H1 (cell line): ENCODE results near the gene SCARB1. TPM values are rescaled to one million over a fixed set of nuclear protein-coding genes. Genes with fewer than 3 reads are reported as not detected.

Source experiments
- CTCF ChIA-PET: fragments of 300-600 bp; sonication (Branson Sonifier 250); formaldehyde crosslinking; loops from one replicate; lab custom pipeline; 2021; ENCODE audit not compliant: partially characterized antibody; lab: Charles Lee
- POLR2A ChIA-PET: fragments of 300-600 bp; sonication (Branson Sonifier 250); formaldehyde crosslinking; loops from one replicate; lab custom pipeline; 2021; ENCODE audit warnings: inconsistent platforms; ENCODE audit not compliant: partially characterized antibody; lab: Charles Lee
- DNase-seq, 2 experiments: peaks; one replicate each; pipeline versions ENCODE4 v3.0.0 to v3.0.0-alpha.2; 2010 to 2022; ENCODE audit warnings: low spot score in 2 of 2, low read depth in 1 of 2, mixed read lengths in 1 of 2
- FAIRE-seq: peaks from 2 replicates; lab custom pipeline; 2011; peaks lifted over from hg19 to GRCh38; lab: Jason Lieb, UNC
- H2AFZ ChIP-seq: 2 replicates; pipeline ENCODE4 v1.8.1; 2012; ENCODE audit warnings: low read length, inconsistent platforms
- H2AK5ac ChIP-seq: 2 replicates; pipeline ENCODE4 v1.6.1; 2013; ENCODE audit warnings: low read depth, low read length
- H2BK120ac ChIP-seq: replicated peaks from 2 replicates; pipeline ENCODE3; 2013; ENCODE audit warnings: low read depth, low read length, inconsistent platforms
- H2BK12ac ChIP-seq: 2 replicates; pipeline ENCODE4 v1.6.1; 2013; ENCODE audit warnings: low read depth, low read length
- H2BK15ac ChIP-seq: 2 replicates; pipeline ENCODE4 v1.6.1; 2013; ENCODE audit warnings: low read length
- H2BK20ac ChIP-seq: 2 replicates; pipeline ENCODE4 v1.6.1; 2013; ENCODE audit warnings: low read length
- H2BK5ac ChIP-seq: 2 replicates; pipeline ENCODE4 v1.6.1; 2013; ENCODE audit warnings: low read depth, low read length
- H3K14ac ChIP-seq: 2 replicates; pipeline ENCODE4 v1.6.1; 2013; ENCODE audit warnings: inconsistent platforms; ENCODE audit not compliant: insufficient read length
- H3K18ac ChIP-seq: 2 replicates; pipeline ENCODE4 v1.6.1; 2013; ENCODE audit warnings: low read length; ENCODE audit errors: extremely low read depth
- H3K23ac ChIP-seq: 2 replicates; pipeline ENCODE4 v1.6.1; 2013; ENCODE audit warnings: inconsistent platforms; ENCODE audit not compliant: insufficient read length
- H3K23me2 ChIP-seq: 2 replicates; pipeline ENCODE4 v1.6.1; 2013; ENCODE audit warnings: low read depth, low read length
- H3K27ac ChIP-seq: 2 replicates; pipeline ENCODE4 v1.6.1; 2011; ENCODE audit warnings: low read depth, low read length, inconsistent platforms
- H3K27me3 ChIP-seq, 4 experiments: replicated peaks in 1 of 4; 1 replicate in 1 of 4; 2 replicates in 3 of 4; pipeline versions ENCODE4 v1.6.1 to v1.8.1; 2011 to 2013; ENCODE audit warnings: low read length in 3 of 4, mild to moderate bottlenecking in 3 of 4, inconsistent platforms in 2 of 4, mixed read lengths in 2 of 4, moderate library complexity in 1 of 4; ENCODE audit not compliant: control insufficient read depth in 3 of 4, insufficient read depth in 3 of 4; ENCODE audit errors: extremely low read depth in 1 of 4
- H3K36me3 ChIP-seq, 4 experiments: 2 replicates each; pipeline versions ENCODE4 v1.6.1 to v1.8.1; 2011 to 2013; ENCODE audit warnings: mild to moderate bottlenecking in 4 of 4, low read length in 3 of 4, moderate library complexity in 2 of 4, control low read depth in 1 of 4, inconsistent platforms in 1 of 4; ENCODE audit not compliant: insufficient read depth in 4 of 4, control insufficient read depth in 2 of 4
- H3K4ac ChIP-seq: replicated peaks from 2 replicates; pipeline ENCODE3; 2013; ENCODE audit warnings: low read length, low read depth, mixed read lengths, inconsistent platforms; ENCODE audit not compliant: insufficient read length
- H3K4me1 ChIP-seq, 4 experiments: replicated peaks in 1 of 4; 1 replicate in 1 of 4; 2 replicates in 3 of 4; pipeline versions ENCODE4 v1.6.1 to v1.8.1; 2011 to 2013; ENCODE audit warnings: low read length in 3 of 4, inconsistent platforms in 2 of 4, mixed read lengths in 1 of 4; ENCODE audit not compliant: insufficient read depth in 4 of 4, control insufficient read depth in 3 of 4
- H3K4me2 ChIP-seq, 2 experiments: 2 replicates each; pipeline versions ENCODE4 v1.6.1 to v1.8.1; 2011 to 2013; ENCODE audit warnings: low read depth in 2 of 2, low read length in 2 of 2, control low read depth in 1 of 2, inconsistent platforms in 1 of 2, mild to moderate bottlenecking in 1 of 2; ENCODE audit not compliant: insufficient read depth in 1 of 2
- H3K4me3 ChIP-seq, 4 experiments: fragments of 200-600, 300-600 bp in 1 of 4; sonication (generic), shearing (Covaris generic), sonication (Bioruptor Twin) in 1 of 4; 2 replicates each; pipeline versions ENCODE4 v1.5.1 to v1.8.1; 2011 to 2016; ENCODE audit warnings: low read length in 4 of 4, low read depth in 3 of 4, control low read depth in 2 of 4, inconsistent platforms in 2 of 4, mild to moderate bottlenecking in 2 of 4, mixed read lengths in 1 of 4, moderate library complexity in 1 of 4; ENCODE audit not compliant: insufficient read depth in 2 of 4; ENCODE audit errors: extremely low read depth in 1 of 4
- H3K56ac ChIP-seq: replicated peaks from 2 replicates; pipeline ENCODE3; 2013; ENCODE audit warnings: low read depth, mild to moderate bottlenecking, mixed read lengths, low read length, inconsistent platforms; ENCODE audit not compliant: insufficient read length
- H3K79me1 ChIP-seq: 2 replicates; pipeline ENCODE4 v1.6.1; 2013; ENCODE audit warnings: low read depth, low read length, control low read depth
- H3K79me2 ChIP-seq, 2 experiments: 2 replicates each; pipeline versions ENCODE4 v1.6.1 to v1.8.1; 2012 to 2013; ENCODE audit warnings: low read length in 2 of 2, mild to moderate bottlenecking in 2 of 2, inconsistent platforms in 1 of 2; ENCODE audit not compliant: insufficient read depth in 2 of 2, control insufficient read depth in 1 of 2
- H3K9ac ChIP-seq, 4 experiments: replicated peaks in 1 of 4; 1 replicate in 1 of 4; 2 replicates in 3 of 4; pipeline versions ENCODE4 v1.6.1 to v1.8.1; 2011 to 2013; ENCODE audit warnings: low read depth in 3 of 4, low read length in 3 of 4, control low read depth in 2 of 4, mild to moderate bottlenecking in 2 of 4, moderate library complexity in 2 of 4, inconsistent platforms in 1 of 4; ENCODE audit errors: extremely low read depth in 1 of 4
- H3K9me3 ChIP-seq, 2 experiments: 2 replicates each; pipeline versions ENCODE4 v1.6.1 to v1.8.1; 2012 to 2013; ENCODE audit warnings: mild to moderate bottlenecking in 2 of 2, moderate library complexity in 2 of 2, control low read depth in 1 of 2, inconsistent platforms in 1 of 2, low read depth in 1 of 2, low read length in 1 of 2, mixed read lengths in 1 of 2; ENCODE audit not compliant: insufficient read depth in 2 of 2
- H4K20me1 ChIP-seq, 2 experiments: replicated peaks in 1 of 2; 2 replicates each; pipeline versions ENCODE3 to v1.8.1; 2011 to 2013; ENCODE audit warnings: inconsistent platforms in 2 of 2, low read length in 2 of 2, mild to moderate bottlenecking in 1 of 2; ENCODE audit not compliant: insufficient read depth in 2 of 2, control insufficient read depth in 1 of 2
- H4K5ac ChIP-seq: 2 replicates; pipeline ENCODE4 v1.6.1; 2013; ENCODE audit warnings: low read length, low read depth, mixed read lengths, inconsistent platforms; ENCODE audit not compliant: insufficient read length
- H4K8ac ChIP-seq: 2 replicates; pipeline ENCODE4 v1.8.0; 2013; ENCODE audit warnings: mild to moderate bottlenecking, moderate library complexity, low read length, inconsistent platforms; ENCODE audit not compliant: insufficient read depth; ENCODE audit errors: extremely low read depth
- H4K91ac ChIP-seq: replicated peaks from 2 replicates; pipeline ENCODE3; 2013; ENCODE audit warnings: low read length, mixed read lengths, inconsistent platforms; ENCODE audit not compliant: insufficient read length
- BCL11A ChIP-seq, 2 experiments: IDR thresholded peaks; one replicate each; pipeline ENCODE4 v1.6.1; 2011; ENCODE audit warnings: low read depth in 2 of 2, low read length in 2 of 2, mild to moderate bottlenecking in 2 of 2
- CBX5 ChIP-seq: fragments of 300-800, 300-1000 bp; sonication (generic); IDR thresholded peaks from 2 replicates; pipeline ENCODE4 v1.7.1; 2016; ENCODE audit warnings: antibody characterized with exemption, low read length, low read depth
- CTBP2 ChIP-seq: IDR thresholded peaks from 2 replicates; pipeline ENCODE4 v1.7.0; 2011; ENCODE audit warnings: borderline replicate concordance, mild to moderate bottlenecking, moderate library complexity, mixed read lengths, low read length; ENCODE audit not compliant: insufficient read depth, insufficient read length
- GTF2F1 ChIP-seq: IDR thresholded peaks from 2 replicates; pipeline ENCODE4 v1.6.1; 2012; ENCODE audit warnings: low read depth, low read length, improper control_type of control experiment, borderline replicate concordance
- JUND ChIP-seq: IDR thresholded peaks from 2 replicates; pipeline ENCODE4 v1.6.1; 2011; ENCODE audit warnings: mild to moderate bottlenecking, improper control_type of control experiment, low read length
- KDM4A ChIP-seq: IDR thresholded peaks from one replicate; pipeline ENCODE4 v1.7.1; 2012; ENCODE audit warnings: low read depth, mild to moderate bottlenecking, moderate library complexity, low read length, inconsistent platforms; ENCODE audit not compliant: severe bottlenecking
- POLR2AphosphoS5 ChIP-seq: IDR thresholded peaks from 2 replicates; pipeline ENCODE4 v1.6.1; 2011; ENCODE audit warnings: low read depth, low read length
- SIRT6 ChIP-seq: IDR thresholded peaks from one replicate; pipeline ENCODE4 v1.7.1; 2012; ENCODE audit warnings: low read length, inconsistent platforms
- SP4 ChIP-seq: IDR thresholded peaks from 2 replicates; pipeline ENCODE4 v1.6.1; 2012; ENCODE audit warnings: low read length, inconsistent platforms
- SRF ChIP-seq: IDR thresholded peaks from 2 replicates; pipeline ENCODE4 v1.6.1; 2011; ENCODE audit warnings: mild to moderate bottlenecking, low read depth, low read length, moderate library complexity
- TAF7 ChIP-seq: optimal IDR thresholded peaks from 2 replicates; pipeline ENCODE3; 2011; ENCODE audit warnings: low read depth, mild to moderate bottlenecking, inconsistent platforms, low read length, moderate library complexity, borderline replicate concordance
- ZNF274 ChIP-seq: IDR thresholded peaks from 2 replicates; pipeline ENCODE4 v1.7.0; 2012; ENCODE audit warnings: low read length, borderline replicate concordance; ENCODE audit errors: extremely low read depth
- WGBS, 2 experiments: shearing (Covaris generic) in 1 of 2; methylation state at CpG; one replicate each; pipeline versions ENCODE4 v1.1.6 to v1.1.7; 2013 to 2015; ENCODE audit warnings: low lambda C conversion rate in 2 of 2, mixed read lengths in 2 of 2, inconsistent platforms in 1 of 2, low coverage in 1 of 2, missing lambda C conversion rate in 1 of 2; ENCODE audit not compliant: insufficient replicate concordance in 2 of 2, insufficient coverage in 1 of 2, insufficient read length in 1 of 2; ENCODE audit errors: extremely low coverage in 1 of 2, missing lambda C conversion rate in 1 of 2; 5-methylcytosine and 5-hydroxymethylcytosine counted together
- polyA plus RNA-seq, 7 experiments: library from polyadenylated mRNA; depleted of rRNA in 3 of 7; stranded (reverse) in 5 of 7; unstranded in 2 of 7; fragments of >200 nt in 5 of 7; fragments of 200-250 nt in 2 of 7; gene quantifications; 1 replicate in 5 of 7; 2 replicates in 1 of 7; 4 replicates in 1 of 7; pipeline versions ENCODE4 v1.2.1 to v1.2.3, GENCODE V29; 2011 to 2013; ENCODE audit warnings: missing spikeins in 2 of 7, mixed read lengths in 2 of 7
- total RNA-seq: library from RNA; stranded (reverse); fragmentation: NEBNext Ultra II Directional; extraction: Animal tissue kit (Norgen Biotek cat#: 25700); gene quantifications from 2 replicates; pipeline ENCODE4 v1.2.1, GENCODE V29; 2021

The SCARB1 gene
- total and polyA plus RNA-seq, 2 of the 8 experiments (the other 6 are each of a cell fraction or from before 2014, with no cell fraction given): 45.3 to 57.1 TPM

DNA sequence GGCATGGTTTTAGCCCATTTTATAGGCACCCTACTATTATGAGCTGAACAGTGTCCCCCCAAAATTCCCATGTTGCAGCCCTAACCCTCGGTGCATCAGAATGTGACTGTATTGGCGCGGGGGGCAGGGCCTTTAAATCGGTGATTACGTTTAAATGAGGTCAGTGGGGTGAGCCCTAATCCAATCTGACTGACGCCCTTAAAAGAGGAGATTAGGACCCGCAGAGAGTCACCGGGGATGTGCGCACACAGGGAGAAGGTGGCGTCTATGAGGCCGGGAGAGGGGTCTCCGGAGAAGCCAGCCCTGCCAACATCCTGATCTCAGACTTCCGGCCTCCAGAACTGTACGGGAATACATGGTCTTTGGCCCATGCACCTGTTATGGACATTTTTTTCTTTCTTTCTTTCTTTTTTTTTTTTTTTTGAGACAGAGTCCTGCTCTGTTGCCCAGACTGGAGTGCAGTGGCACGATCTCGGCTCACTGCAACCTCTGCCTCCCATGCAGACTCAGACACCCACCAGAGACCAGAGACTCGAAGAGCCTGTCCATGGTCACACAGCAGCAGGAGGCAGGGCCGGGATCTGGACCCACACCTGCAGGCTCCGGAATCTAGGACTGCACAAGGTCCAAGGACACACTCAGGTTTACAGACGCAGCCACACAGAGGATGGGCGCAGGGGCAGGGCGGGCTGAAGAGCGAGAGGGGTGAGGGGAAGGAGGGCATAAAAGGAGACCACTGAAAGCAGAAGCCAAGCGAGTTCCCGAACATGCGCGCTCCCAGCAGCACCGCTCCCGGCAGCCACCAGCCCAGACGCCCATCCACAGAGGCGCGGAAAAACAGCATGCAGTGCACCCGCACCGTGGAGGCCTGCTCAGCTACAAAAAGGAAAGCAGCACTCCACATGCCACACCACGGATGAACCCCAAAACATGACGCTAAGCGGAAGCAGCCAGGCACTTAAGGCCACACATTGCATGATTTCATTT, 19.0 kb downstream of the SCARB1 start:
- Histone ChIP-seq H3K9me3 (no peaks in the 10 kb centered on the region), H3K27me3 (no peaks in the 10 kb centered on the region), H3K14ac (no peak overlapping the region), H2BK12ac (0 out of 2 replicates have a peak overlapping the region, but pooled peaks have one; percentile 9), H3K56ac (no peak overlapping the region), H4K5ac (no peak overlapping the region), H2BK120ac (no peak overlapping the region), H3K79me2 (no peaks in the 10 kb centered on the region; a peak in 1 of 4 replicates), H4K20me1 (no peaks in the 10 kb centered on the region), H3K4me3 (no peak overlapping the region), H3K18ac (no peak overlapping the region), H2AFZ (no peak overlapping the region), H2BK15ac (no peak overlapping the region), H2BK20ac (no peak overlapping the region), H2AK5ac (no peak overlapping the region), H3K36me3 (no peaks in the 10 kb centered on the region), H3K4me1 (peaks cover 0 to 7% (median 4%) of the 10 kb centered on the region in 4 experiments; a peak in 5 of 7 replicates), H3K79me1 (peaks cover 10% of the 10 kb centered on the region; the same call in 1 of the 2 replicates), H3K4ac (no peak overlapping the region), H4K8ac (no peak overlapping the region), H3K4me2 (no peak overlapping the region), H3K23ac (no peak overlapping the region), H2BK5ac (no peak overlapping the region), H4K91ac (no peak overlapping the region), H3K9ac (no peak overlapping the region), H3K27ac (no peak overlapping the region), H3K23me2 (no peaks in the 10 kb centered on the region)
- CTCF ChIA-PET: interaction anchor here (1.1 to 2.9 kb wide), 2 partner anchors 10 to 55 kb away, joined by 4 to 10 read pairs; no protein-coding TSS in a partner anchor
- WGBS, 2 experiments: 93% methylated on average over 37 of the region's 37 CpGs; no CpG with 5 or more reads in 1 of the 2 experiments
- DNase-seq: no peak
- TF ChIP-seq SP4: no peak
- no peak for TF ChIP-seq TAF7
- no peak for TF ChIP-seq GTF2F1
- no peak for TF ChIP-seq JUND
- TF ChIP-seq ZNF274: no peak
- no peak for TF ChIP-seq SIRT6
- TF ChIP-seq CBX5: no peak
- TF ChIP-seq POLR2AphosphoS5: no peak
- TF ChIP-seq KDM4A: no peak
- no peak for TF ChIP-seq BCL11A (IDR thresholded peaks at IDR 0.05; ENCODE audit: low read depth in 2 of 2, low read length in 2 of 2)
- TF ChIP-seq SRF: no peak
- TF ChIP-seq CTBP2: no peak
- POLR2A ChIA-PET: no interaction called here
- FAIRE-seq: no peak
